SJSA1 (cell line): Measurements from ENCODE around the gene IER5L. TPM values are rescaled to one million over a fixed set of nuclear protein-coding genes. Genes with fewer than 3 reads are reported as not detected.
"Not testable (repeated sequence)": the region's sequence is repeated elsewhere in the genome, so short reads cannot be mapped to it uniquely, and the experiment has no call there.

Experiments
- DNase-seq, 2 experiments: peaks; one replicate each; pipeline ENCODE4 v3.0.0-alpha.2; 2015 to 2020; ENCODE audit warnings: low spot score in 2 of 2, low read depth in 1 of 2
- H3K27ac ChIP-seq: fragments of 250-450 bp; sonication (Bioruptor Pico); 2 replicates; pipeline ENCODE4 v1.5.1; 2020; ENCODE audit warnings: mild to moderate bottlenecking, moderate library complexity
- H3K27me3 ChIP-seq: fragments of 250-450 bp; sonication (Bioruptor Pico); replicated peaks from 2 replicates; pipeline ENCODE4 v1.5.1; 2020; ENCODE audit warnings: mild to moderate bottlenecking, moderate library complexity
- H3K36me3 ChIP-seq: fragments of 250-450 bp; sonication (Bioruptor Pico); 2 replicates; pipeline ENCODE4 v1.5.1; 2020; ENCODE audit warnings: mild to moderate bottlenecking
- H3K4me1 ChIP-seq: fragments of 250-450 bp; sonication (Bioruptor Pico); replicated peaks from 2 replicates; pipeline ENCODE4 v1.6.1; 2021; ENCODE audit warnings: mild to moderate bottlenecking
- H3K4me3 ChIP-seq: fragments of 250-450 bp; sonication (Bioruptor Pico); 2 replicates; pipeline ENCODE4 v1.5.1; 2020; ENCODE audit warnings: mild to moderate bottlenecking
- H3K9me3 ChIP-seq: fragments of 250-450 bp; sonication (Bioruptor Pico); replicated peaks from 2 replicates; pipeline ENCODE4 v1.5.1; 2020; ENCODE audit warnings: mild to moderate bottlenecking
- total RNA-seq: library from RNA; depleted of rRNA; stranded (reverse); fragments of >200 nt; shearing (Covaris generic); gene quantifications from 2 replicates; pipeline ENCODE4 v1.2.3, GENCODE V29; 2014

The IER5L gene
- total RNA-seq, 1 experiment from 2014 or later = 8.8 TPM

DNA sequence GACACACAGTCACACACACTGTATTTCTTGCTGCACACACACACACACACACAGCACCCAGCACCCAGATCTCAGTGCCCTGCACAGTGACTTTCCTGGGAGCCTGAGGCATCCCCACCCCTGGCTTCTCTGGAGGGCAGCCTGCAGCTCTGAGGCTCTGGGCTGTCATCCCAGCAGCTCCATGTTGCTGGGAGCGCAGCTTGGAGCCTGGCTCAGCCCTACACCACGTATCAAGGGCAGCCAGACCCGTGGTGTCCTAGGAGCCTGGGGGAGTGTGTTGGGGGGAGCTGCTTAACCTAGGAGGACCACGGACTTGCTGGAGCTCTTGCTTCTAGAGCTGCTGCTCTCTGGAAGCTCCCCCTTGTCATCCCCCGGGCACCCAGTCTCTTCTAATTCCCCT lies 5.2 kb downstream of the IER5L start:
- no peaks in the 10 kb centered on the region; the same call in 1 of the 2 replicates for H3K36me3 ChIP-seq
- H3K4me3 ChIP-seq = no peak overlapping the region
- H3K27me3 ChIP-seq = no peaks in the 10 kb centered on the region
- H3K4me1 ChIP-seq = peaks cover 46% of the 10 kb centered on the region
- DNase-seq = no peak
- no peaks in the 10 kb centered on the region for H3K9me3 ChIP-seq
- H3K27ac ChIP-seq = no peak overlapping the region

DNA sequence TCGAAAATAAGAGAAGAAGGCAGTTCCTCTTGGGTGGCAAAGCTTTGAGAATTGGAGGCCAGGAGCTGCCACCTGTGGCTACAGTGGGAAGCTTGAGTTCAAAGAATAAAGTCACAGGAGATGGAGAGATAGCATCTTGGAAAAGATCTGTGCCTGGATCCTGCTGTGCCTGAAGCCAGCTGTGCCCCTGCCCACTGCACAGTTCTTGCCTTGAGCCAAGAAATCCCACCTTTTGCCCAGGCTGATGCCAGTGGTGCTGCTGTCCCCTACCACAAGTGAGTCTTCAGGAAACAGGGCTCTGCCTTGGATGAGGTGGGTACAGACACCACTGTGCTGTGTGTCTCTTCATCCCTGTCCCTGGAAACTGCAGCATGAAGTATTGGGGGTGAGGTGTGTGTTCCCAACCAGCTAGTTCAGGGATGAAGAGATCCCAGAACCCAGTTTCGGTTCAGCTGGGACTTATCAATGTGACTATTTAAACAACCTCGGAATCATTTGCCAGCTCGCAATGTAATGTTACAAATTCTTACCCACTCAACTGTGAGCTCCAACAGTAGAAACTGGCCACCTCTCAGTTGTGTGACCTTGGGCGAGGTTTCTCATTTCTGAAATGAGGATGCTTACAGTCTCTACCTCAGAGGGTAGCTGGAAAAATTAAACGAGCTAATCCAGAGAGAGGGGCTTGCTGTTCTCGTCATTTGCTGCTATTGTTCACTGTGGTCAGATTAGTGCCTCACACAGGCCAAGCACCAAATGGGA lies 5.9 kb downstream of the IER5L start:
- Histone ChIP-seq H3K27ac (no peak overlapping the region), H3K9me3 (no peaks in the 10 kb centered on the region), H3K27me3 (no peaks in the 10 kb centered on the region), H3K4me3 (no peak overlapping the region), H3K36me3 (no peaks in the 10 kb centered on the region; the same call in 1 of the 2 replicates), H3K4me1 (peaks cover 50% of the 10 kb centered on the region)
- no peak for DNase-seq

GRCh38 chr9:129170229-129170628 lies 7.8 kb downstream of the IER5L start:
- no peak overlapping the region for H3K4me3 ChIP-seq
- no peaks in the 10 kb centered on the region for H3K27me3 ChIP-seq
- H3K9me3 ChIP-seq = no peaks in the 10 kb centered on the region
- H3K4me1 ChIP-seq = peaks cover 50% of the 10 kb centered on the region
- no peak for DNase-seq
- H3K27ac ChIP-seq = no peak overlapping the region
- no peaks in the 10 kb centered on the region; the same call in 1 of the 2 replicates for H3K36me3 ChIP-seq

DNA sequence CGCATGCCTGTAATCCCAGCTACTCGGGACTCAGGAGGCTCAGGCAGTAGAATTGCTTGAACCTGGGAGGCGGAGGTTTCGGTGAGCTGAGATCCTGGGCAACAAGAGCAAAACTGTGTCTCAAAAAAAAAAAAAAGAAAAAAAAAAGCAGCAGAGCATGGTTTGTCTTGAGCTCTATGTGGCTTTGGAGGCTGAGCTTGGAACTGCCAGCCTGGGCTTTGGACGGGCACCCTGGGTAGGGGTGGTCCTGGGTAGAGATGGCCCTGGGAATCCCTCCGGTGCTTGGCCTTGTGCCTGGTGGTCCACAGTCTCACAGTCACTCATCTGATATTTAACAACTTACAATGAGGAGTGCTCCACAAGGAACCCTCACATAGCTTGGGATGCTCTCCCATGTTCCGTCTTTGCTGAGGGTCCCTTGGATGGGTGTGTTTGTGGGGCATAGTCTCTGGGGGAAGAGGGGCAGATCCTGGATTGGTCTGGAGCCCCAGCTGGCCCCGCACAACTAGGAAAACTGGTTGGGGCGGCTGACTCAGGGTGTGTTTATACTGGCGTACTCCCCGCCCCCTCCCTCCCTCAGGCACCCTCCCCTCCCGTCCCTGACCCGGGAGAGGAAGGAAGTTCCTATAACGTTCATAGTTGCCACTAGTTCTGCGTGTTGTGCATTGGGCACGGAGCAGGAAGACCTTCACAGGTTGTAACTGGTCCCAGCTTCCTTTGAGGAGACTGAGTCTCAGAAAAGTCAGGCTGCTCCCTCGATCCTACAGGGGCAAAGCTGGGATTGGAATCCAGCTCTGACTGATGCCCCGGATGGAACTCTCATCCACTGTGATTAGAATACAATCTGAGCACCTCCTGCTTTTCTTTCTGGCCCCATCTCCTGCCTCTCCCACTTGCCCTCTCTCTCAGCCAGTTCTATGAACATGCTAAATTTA lies 11.2 kb downstream of the IER5L start:
- Histone ChIP-seq H3K4me3 (no peak overlapping the region), H3K36me3 (no peaks in the 10 kb centered on the region), H3K27me3 (no peaks in the 10 kb centered on the region), H3K4me1 (peaks cover 33% of the 10 kb centered on the region), H3K27ac (peak overlapping the region; percentile 30; the same call in 1 of the 2 replicates), H3K9me3 (no peaks in the 10 kb centered on the region)
- DNase-seq = peak; percentile 61 to 66

- peaks cover 31% of the 10 kb centered on the region for H3K4me1 ChIP-seq
- H3K4me3 ChIP-seq = no peak overlapping the region
- no peaks in the 10 kb centered on the region for H3K27me3 ChIP-seq
- no peaks in the 10 kb centered on the region for H3K36me3 ChIP-seq
- DNase-seq = no peak
- H3K9me3 ChIP-seq = no peaks in the 10 kb centered on the region
- H3K27ac ChIP-seq = no peak overlapping the region
Measured at GRCh38 chr9:129165198-129165597, 12.9 kb downstream of the IER5L start.

DNA sequence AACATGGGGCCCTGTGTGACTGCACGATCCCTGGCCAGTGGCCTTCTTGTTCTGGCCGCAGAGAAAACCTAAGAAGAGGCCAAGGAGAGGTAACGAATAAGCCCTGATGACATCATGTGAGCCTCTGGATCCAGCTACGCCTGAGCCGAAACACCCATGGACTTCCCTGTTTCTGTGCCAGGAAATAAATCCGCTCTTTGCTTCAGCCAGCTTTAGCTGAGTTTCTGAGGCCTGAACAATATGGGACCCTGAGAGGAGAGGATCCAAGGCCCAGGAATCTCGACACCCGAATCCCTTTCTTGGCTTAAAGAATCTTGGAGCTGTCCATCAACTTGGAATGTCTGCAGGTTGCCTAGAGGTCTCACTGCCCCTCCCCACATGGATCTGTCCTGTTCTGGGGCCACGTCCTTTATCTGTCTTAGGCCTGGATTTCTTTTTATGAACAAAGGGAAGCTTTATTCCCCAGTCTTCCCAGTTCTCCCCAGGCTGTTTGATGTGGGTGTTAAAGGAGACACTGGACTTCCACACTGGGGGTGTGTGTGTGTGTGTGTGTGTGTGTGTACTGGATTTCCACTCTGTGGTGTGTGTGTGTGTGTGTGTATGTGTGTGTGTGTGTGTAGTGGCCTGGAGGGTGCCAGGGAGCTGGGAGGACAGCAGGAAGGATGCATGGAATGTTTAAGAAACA lies 13.7 kb downstream of the IER5L start:
- no peak overlapping the region for H3K4me3 ChIP-seq
- no peaks in the 10 kb centered on the region for H3K9me3 ChIP-seq
- H3K27ac ChIP-seq = no peak overlapping the region
- no peaks in the 10 kb centered on the region for H3K27me3 ChIP-seq
- no peak for DNase-seq
- H3K36me3 ChIP-seq = no peaks in the 10 kb centered on the region
- peaks cover 27% of the 10 kb centered on the region for H3K4me1 ChIP-seq

DNA sequence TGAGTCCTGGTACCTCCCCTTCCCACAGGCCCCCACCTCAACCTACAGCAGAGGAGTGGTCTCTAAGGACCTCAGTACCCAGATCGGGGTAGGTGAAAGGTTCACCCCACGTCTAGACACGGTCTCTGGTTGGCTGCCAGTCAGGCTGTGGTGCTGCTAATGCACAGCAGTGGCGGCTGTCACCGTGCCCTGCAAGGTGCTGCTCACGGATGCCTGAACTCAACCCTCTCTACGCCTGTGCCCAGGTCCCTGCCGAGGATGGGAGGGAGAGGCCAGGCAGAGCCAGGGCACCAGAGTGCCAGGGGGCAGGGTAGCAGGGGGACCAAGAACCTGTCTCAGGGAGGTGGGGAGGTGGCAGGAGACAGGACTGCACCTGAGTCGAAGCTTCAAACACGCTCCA lies 14.3 kb downstream of the IER5L start:
- Histone ChIP-seq H3K27me3 (no peaks in the 10 kb centered on the region), H3K9me3 (no peaks in the 10 kb centered on the region), H3K4me3 (no peak overlapping the region), H3K27ac (no peak overlapping the region), H3K36me3 (no peaks in the 10 kb centered on the region), H3K4me1 (peaks cover 24% of the 10 kb centered on the region)
- DNase-seq = no peak

GRCh38 chr9:129163198-129163670 lies 14.8 kb downstream of the IER5L start:
- peaks cover 18% of the 10 kb centered on the region for H3K4me1 ChIP-seq
- H3K36me3 ChIP-seq, DNase-seq, H3K4me3 ChIP-seq, H3K27me3 ChIP-seq, H3K9me3 ChIP-seq, H3K27ac ChIP-seq: not testable (repeated sequence)

GRCh38 chr9:129162497-129163197 lies 15.4 kb downstream of the IER5L start:
- H3K4me3 ChIP-seq = no peak overlapping the region
- peaks cover 13% of the 10 kb centered on the region for H3K4me1 ChIP-seq
- no peaks in the 10 kb centered on the region for H3K27me3 ChIP-seq
- no peaks in the 10 kb centered on the region for H3K9me3 ChIP-seq
- no peaks in the 10 kb centered on the region for H3K36me3 ChIP-seq
- DNase-seq = no peak
- H3K27ac ChIP-seq = no peak overlapping the region

GRCh38 chr9:129161534-129161837 lies 16.6 kb downstream of the IER5L start:
- no peak overlapping the region for H3K27ac ChIP-seq
- no peaks in the 10 kb centered on the region for H3K36me3 ChIP-seq
- H3K27me3 ChIP-seq = no peaks in the 10 kb centered on the region
- no peak overlapping the region for H3K4me3 ChIP-seq
- peaks cover under 1% of the 10 kb centered on the region for H3K4me1 ChIP-seq
- H3K9me3 ChIP-seq = no peaks in the 10 kb centered on the region
- no peak for DNase-seq

GRCh38 chr9:129160712-129161533 lies 17.1 kb downstream of the IER5L start:
- Histone ChIP-seq H3K27me3 (no peaks in the 10 kb centered on the region), H3K4me3 (no peak overlapping the region), H3K27ac (no peak overlapping the region), H3K36me3 (no peaks in the 10 kb centered on the region), H3K9me3 (no peaks in the 10 kb centered on the region), H3K4me1 (no peaks in the 10 kb centered on the region)
- DNase-seq = no peak

DNA sequence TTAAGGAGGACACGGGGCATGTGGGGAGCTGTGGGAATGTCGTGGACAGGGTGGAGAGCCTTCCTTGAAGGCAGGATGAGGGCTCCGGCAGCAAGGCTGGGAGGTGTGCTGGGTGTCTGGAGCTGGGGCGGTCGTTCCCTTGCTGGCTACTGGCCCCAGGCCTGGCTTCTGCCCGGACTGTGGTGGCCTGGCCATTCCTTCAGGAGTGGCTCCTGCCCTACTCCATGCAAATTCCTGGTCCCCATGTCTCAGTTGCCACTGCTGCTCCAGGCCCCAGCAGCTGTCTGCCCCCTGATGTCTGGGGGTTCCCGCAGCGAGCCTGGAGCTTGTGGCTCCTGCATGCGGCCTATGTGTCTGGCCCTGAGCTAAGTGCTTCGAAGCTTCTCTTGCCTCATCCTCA lies 21.9 kb downstream of the IER5L start:
- H3K27ac ChIP-seq = no peak overlapping the region
- H3K36me3 ChIP-seq = no peaks in the 10 kb centered on the region
- DNase-seq = no peak
- no peak overlapping the region for H3K4me3 ChIP-seq
- H3K4me1 ChIP-seq = no peaks in the 10 kb centered on the region
- H3K27me3 ChIP-seq = no peaks in the 10 kb centered on the region
- no peaks in the 10 kb centered on the region for H3K9me3 ChIP-seq
